GM18909 (cell line): ENCODE data around the gene OR4X1.
A peak's percentile ranks its signal among the peaks of the same experiment; 100 is the strongest.
"Not testable (repeated sequence)": the region's sequence is repeated elsewhere in the genome, so short reads cannot be mapped to it uniquely, and the experiment has no call there.

ENCODE experiments used
- ATAC-seq: cut with Tn5 transposase; IDR thresholded peaks from one replicate; pipeline ENCODE4 v1.9.1; 2021; ENCODE audit warnings: mild to moderate bottlenecking; ENCODE audit not compliant: unreplicated experiment, poor library complexity

OR4X1 gene

DNA sequence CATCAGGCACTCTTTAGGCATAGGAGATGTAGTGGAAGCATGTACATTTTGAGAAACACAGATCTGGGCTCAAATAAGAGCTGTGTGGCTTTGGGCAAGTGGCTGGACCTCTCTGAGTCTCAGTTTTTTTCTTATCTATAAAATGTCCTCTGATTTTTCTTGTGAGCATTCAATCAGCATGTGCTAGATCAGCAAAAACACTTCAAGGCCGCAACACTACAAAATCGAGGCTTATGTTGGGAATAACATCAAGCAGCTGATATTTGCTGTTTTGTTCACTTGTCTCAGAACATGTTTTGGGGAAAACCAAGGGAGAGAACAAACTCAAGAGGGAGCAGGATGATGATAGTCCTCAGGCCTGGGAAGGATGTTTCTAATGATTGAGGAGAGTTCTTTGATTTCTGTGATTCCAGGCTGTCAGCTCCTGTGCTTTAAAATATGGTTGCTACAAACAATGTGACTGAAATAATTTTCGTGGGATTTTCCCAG lies at the start of gene OR4X1:
Gene OR4X1 (plus strand): TSS at position 439 of the 489 bp plus-strand sequence. CDS start 0 bp downstream, at position 439.
- no peak for ATAC-seq

DNA sequence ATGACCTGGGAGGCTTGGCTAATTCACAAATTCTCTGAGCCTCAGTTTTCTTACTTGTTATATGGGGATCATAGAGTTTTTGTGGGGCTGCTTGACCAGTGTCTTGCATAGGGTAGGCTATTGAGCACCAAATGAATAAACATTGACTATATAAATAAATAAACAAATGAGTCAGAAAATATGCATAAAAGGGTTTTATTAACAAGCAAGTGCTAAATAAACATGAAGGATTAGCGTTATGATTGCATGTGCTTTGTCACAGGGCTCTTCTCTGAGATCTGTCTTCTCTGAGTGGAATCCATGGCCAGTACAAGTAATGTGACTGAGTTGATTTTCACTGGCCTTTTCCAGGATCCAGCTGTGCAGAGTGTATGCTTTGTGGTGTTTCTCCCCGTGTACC lies 47.2 kb upstream of the OR4X1 start, which contains the start of gene OR4B1:
Gene OR4B1 (plus strand): TSS at position 301 of the 400 bp plus-strand sequence. CDS start 0 bp downstream, at position 301.
- ATAC-seq, result no peak

DNA sequence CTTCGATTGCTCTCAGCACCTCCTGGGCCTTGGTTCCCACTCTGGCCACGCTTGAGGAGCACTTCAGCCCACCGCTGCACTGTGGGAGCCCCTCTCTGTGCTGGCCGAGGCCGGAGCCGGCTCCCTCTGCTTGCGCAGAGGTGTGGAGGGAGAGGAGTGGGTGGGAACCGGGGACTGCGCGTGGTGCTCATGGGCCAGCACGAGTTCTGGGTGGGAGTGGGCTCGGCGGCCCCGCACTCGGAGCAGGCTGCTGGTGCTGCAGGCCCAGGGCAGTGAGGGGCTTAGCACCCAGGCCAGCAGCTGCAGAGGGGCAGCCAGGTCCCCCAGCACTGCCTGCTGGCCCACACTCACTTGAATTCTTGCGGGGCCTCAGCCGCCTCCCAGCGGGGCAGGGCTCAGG lies 34.9 kb upstream of the OR4X1 start:
- ATAC-seq, result no peak

DNA sequence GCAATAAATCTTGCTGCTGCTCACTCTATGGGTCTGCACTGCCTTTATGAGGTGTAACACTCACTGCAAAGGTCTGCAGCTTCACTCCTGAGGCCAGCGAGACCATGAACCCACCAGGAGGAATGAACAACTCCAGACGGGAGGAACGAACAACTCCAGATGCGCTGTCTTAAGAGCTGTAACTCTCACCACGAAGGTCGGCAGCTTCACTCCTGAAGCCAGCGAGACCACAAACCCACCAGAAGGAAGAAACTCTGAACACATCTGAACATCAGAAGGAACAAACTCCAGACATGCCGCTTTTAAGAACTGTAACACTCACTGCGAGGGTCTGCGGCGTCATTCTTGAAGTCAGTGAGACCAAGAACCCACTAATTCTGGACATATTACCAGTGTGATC lies 33.6 kb upstream of the OR4X1 start:
- not testable (repeated sequence) for ATAC-seq

DNA sequence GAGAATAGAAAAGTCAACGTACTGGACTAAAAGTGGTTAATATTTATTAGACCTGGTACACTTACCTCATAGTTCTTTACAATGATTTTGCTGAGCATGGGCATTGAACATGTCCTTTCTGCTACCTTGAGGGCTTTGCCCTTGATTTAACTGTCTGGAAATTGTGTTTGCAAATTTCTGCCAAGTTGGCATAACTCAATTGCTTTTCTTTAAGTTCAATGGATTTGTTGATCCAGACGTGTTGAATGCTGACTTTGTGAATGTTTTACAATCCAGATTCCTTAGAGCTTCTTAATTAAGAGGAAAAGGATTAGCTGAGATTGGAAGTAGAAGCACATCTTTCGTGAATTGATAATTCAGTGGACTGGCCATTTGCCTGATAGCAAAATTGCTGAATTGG lies 25.9 kb upstream of the OR4X1 start:
- ATAC-seq, result no peak

DNA sequence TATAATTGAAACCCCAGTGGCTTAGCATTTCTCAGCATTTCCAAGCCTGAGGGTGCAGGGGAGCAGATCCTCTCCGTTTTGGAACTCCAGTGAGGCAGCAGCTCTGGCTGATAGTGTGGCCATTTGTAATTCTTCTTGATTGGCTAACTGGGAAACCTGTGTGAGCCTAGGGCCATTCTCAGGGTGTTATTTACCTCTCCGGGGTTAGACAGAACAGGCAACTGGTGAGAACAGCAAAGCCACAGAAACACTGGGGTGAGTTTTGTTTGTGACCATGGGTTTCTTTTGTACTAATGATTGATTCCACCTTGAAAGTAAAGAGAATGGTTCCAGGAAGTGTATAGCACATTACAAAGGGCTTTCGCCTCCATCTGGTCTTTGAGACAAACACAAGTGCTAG lies 21.2 kb upstream of the OR4X1 start:
- ATAC-seq, result no peak

DNA sequence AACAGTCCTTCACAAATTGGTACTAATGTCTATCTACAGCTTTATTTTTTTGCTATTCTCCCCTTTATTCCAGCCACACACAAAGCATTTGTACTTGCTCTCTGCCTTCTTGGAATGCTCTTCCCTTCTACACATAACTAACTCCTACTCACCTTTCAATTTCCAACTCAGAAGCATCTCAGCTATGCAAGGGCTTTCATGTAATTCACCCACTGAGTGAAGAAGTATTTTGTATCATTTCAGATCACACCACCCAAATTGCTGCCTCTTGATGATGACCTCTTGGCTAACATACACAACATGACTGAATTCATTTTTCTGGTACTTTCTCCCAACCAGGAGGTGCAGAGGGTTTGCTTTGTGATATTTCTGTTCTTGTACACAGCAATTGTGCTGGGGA lies 18.9 kb upstream of the OR4X1 start, which contains the start of gene OR4X2:
Gene OR4X2 (plus strand): TSS at position 301 of the 400 bp plus-strand sequence. CDS start 0 bp downstream, at position 301.
- no peak for ATAC-seq

GRCh38 chr11:48248902-48249301 lies 14.8 kb upstream of the OR4X1 start:
- ATAC-seq, result no peak

- ATAC-seq, result no peak
These were observed 2.1 kb upstream of the OR4X1 start for GRCh38 chr11:48261600-48261999.

- ATAC-seq, result no peak
These were observed 7.0 kb downstream of the OR4X1 start for GRCh38 chr11:48270621-48271020.

DNA sequence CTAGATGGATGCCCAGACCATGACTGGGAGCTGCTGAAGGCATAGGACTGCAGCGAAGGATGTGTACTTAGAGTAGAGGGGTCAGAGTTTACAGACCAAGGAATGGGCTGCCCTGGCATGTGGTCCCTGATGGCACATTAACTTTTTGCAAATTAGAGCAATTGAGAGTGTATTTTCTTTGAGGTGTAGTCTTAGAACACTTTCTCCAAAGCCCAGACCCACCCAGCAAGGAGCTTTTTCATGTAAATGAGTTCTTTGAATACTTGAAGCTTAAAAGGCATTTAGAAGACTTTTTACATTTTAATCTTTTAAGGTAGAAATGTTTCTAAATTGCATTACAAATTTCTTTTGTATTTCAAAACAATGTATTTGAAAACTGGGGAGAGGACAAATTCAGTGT lies 8.9 kb downstream of the OR4X1 start:
- no peak for ATAC-seq

GRCh38 chr11:48305923-48306322 lies 42.3 kb downstream of the OR4X1 start, which contains the start of gene OR4S1:
Gene OR4S1, plus strand, starts transcription at chr11:48306223. Its CDS starts 0 bp downstream, at chr11:48306223.
- no peak for ATAC-seq

GRCh38 chr11:48307760-48308386 lies 44.2 kb downstream of the OR4X1 start:
- peak; percentile 91 for ATAC-seq

DNA sequence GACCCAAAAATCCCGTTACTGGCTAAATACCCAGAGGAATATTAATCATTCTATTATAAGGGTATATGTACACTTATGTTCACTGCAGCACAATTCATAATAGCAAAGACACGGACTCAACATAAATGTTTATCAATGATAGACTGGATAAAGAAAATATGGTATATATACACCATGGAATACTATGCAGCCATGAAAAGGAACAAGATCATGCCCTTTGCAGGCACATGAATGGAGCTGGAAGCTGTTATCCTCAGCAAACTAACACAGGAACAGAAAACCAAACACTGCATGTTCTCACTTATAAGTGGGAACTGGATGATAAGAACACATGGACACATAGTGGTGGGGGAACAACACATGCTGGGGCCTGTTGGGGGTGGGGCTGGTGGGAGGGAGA lies 49.9 kb downstream of the OR4X1 start:
- not testable (repeated sequence) for ATAC-seq
